ENCODE measurements around the gene TNFRSF1A. TPM values are rescaled to one million over a fixed set of nuclear protein-coding genes. Genes with fewer than 3 reads are reported as not detected.

TNFRSF1A gene
- total RNA-seq, 1 experiment from 2014 or later, result 59.9 TPM

DNA sequence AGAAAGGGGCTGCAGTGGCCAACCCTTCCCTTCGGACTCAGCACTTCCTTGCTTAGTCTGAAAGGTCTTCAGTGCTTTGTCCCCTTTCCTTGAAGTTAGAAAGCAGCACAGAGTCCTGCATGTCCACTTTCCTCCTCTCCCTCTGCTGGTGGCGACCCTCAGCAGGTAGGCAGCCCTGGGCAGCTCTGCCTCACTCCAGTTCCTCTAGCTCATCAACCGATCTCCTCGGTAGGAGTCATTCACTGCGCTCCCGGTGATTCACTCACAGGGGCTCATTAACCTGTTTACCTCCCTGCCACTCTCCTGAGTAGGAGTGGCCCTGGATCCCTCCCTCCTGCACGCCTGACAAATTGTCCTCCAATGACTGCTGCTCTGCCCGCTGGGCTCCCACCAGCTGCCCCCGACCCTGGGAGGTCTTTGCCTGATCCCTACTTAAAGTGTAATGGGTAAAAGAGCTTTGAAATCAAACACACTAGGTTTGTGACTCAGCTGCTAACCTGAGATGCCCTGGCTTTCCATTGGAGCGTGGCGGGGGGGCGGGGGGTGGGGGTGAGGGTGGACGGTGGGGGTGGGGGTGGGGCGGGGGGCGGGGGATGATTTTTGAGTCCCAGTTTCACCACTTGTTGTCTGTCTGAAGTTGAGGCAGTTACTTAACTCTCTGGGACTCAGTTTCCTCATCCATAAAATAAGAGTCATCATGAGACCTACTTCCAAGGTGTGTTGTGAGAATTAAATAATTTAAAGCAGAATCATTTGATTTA lies 29.3 kb upstream of the TNFRSF1A start:
- H3K79me2 ChIP-seq (ENCODE audit: insufficient read depth, low read length), result peaks cover 30% of the 10 kb centered on the region
- peak; percentile 99 for DNase-seq

More for the DNA sequence above, 29.3 kb upstream of the TNFRSF1A start:
- Histone ChIP-seq H3T11ph (ENCODE audit: low read length) (no peak overlapping the region), H2AFZ (ENCODE audit: low read length) (no peak overlapping the region), H3K4me2 (ENCODE audit: insufficient read depth, insufficient read length, low read length) (peak overlapping the region; percentile 53), H3K9me3 (ENCODE audit: control insufficient read depth, low read depth, low read length) (no peaks in the 10 kb centered on the region), H3K27ac (ENCODE audit: insufficient read length, low read depth, low read length) (peak overlapping the region; percentile 83), H4K8ac (replicated peaks; ENCODE audit: insufficient read length, low read depth, low read length) (no peak overlapping the region), H2BK5ac (ENCODE audit: insufficient read length, low read length) (no peak overlapping the region), H3K23ac (ENCODE audit: insufficient read length, low read depth, low read length) (no peak overlapping the region), H3K4ac (ENCODE audit: low read depth, low read length) (no peak overlapping the region), H4K91ac (ENCODE audit: insufficient read length, low read depth, low read length) (no peak overlapping the region), H2BK12ac (ENCODE audit: insufficient read length, low read depth, low read length) (peak overlapping the region; percentile 7), H3K18ac (ENCODE audit: insufficient read length, low read depth, low read length) (peak overlapping the region; percentile 25), H3K79me1 (ENCODE audit: insufficient read depth, low read depth, low read length, poor library complexity, severe bottlenecking) (peaks cover 9% of the 10 kb centered on the region), H3K56ac (ENCODE audit: insufficient read length, low read depth, low read length) (no peak overlapping the region), H3K27me3 (ENCODE audit: insufficient read depth, low read length) (no peaks in the 10 kb centered on the region), H3K14ac (ENCODE audit: insufficient read depth, low read length) (no peak overlapping the region), H4K20me1 (ENCODE audit: control insufficient read depth, insufficient read depth, insufficient read length) (no peaks in the 10 kb centered on the region), H2BK15ac (ENCODE audit: low read depth, low read length) (no peak overlapping the region), H4K5ac (ENCODE audit: insufficient read length, low read depth, low read length) (no peak overlapping the region), H2BK20ac (ENCODE audit: low read depth, low read length, poor library complexity, severe bottlenecking) (no peak overlapping the region), H2AK5ac (ENCODE audit: insufficient read length, low read length) (no peak overlapping the region), H3K23me2 (ENCODE audit: insufficient read length, low read depth, low read length, poor library complexity, severe bottlenecking) (peaks cover 47% of the 10 kb centered on the region), H3K9ac (ENCODE audit: extremely low read depth, insufficient read length, low read length) (peak overlapping the region; percentile 2), H2BK120ac (ENCODE audit: low read depth, low read length, poor library complexity, severe bottlenecking) (no peak overlapping the region), H3K4me1 (ENCODE audit: insufficient read depth, low read length) (peaks cover 15% of the 10 kb centered on the region; the same call in 1 of the 2 replicates)
- Mint-ChIP-seq H3K27ac (peak overlapping the region; percentile 98), H3K36me3 (ENCODE audit: insufficient read depth in 1 of 3, low read depth in 3 of 3) (peaks cover 13 to 41% (median 32%) of the 10 kb centered on the region in 3 experiments), H3K4me1 (peaks cover 69 to 72% of the 10 kb centered on the region in 2 experiments), H3K4me3 (peak overlapping the region; percentile 65 to 72), H3K27me3 (ENCODE audit: low read depth) (no peaks in the 10 kb centered on the region), H3K9me3 (no peaks in the 10 kb centered on the region)
- WGBS (ENCODE audit: extremely low coverage, insufficient read length, low lambda C conversion rate), result no CpG with 5 or more reads among the region's 15 CpGs
- TF ChIP-seq, protein P1, sequence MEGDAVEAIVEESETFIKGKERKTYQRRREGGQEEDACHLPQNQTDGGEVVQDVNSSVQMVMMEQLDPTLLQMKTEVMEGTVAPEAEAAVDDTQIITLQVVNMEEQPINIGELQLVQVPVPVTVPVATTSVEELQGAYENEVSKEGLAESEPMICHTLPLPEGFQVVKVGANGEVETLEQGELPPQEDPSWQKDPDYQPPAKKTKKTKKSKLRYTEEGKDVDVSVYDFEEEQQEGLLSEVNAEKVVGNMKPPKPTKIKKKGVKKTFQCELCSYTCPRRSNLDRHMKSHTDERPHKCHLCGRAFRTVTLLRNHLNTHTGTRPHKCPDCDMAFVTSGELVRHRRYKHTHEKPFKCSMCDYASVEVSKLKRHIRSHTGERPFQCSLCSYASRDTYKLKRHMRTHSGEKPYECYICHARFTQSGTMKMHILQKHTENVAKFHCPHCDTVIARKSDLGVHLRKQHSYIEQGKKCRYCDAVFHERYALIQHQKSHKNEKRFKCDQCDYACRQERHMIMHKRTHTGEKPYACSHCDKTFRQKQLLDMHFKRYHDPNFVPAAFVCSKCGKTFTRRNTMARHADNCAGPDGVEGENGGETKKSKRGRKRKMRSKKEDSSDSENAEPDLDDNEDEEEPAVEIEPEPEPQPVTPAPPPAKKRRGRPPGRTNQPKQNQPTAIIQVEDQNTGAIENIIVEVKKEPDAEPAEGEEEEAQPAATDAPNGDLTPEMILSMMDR (conservative IDR thresholded peaks at IDR 0.05), result peak; percentile 53; the same call in 2 of the 3 replicates

Measured in H9 (cell line).